Measurements from ENCODE around the gene NDUFS7. TPM values are rescaled to one million over a fixed set of nuclear protein-coding genes. Genes with fewer than 3 reads are reported as not detected.

The NDUFS7 gene
- total and polyA plus RNA-seq, 9 of the 15 experiments (the other 6 are each of a cell fraction or from before 2014, with no cell fraction given) = 6.0 to 271 (median 60.6) TPM

DNA sequence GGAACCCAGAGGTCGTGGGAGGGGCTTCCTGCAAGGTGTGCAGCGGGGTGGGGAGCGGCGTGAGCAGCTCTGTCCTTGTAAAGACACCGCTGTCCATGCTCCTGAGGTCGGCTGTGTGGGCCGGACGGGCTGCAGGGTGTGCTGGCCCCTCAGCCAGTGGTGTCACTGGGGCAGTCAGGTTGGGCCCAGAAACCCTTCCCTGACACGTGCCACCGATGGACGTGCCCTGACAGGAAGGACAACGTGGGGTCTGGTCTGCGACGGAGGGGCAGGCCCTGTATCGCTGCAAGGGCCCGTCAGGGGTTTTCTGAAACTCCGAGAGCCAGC is 50.3 kb downstream of the NDUFS7 start:
- intact Hi-C loops (cut with micrococcal nuclease) = no loop called here
- FAIRE-seq = no peak

DNA sequence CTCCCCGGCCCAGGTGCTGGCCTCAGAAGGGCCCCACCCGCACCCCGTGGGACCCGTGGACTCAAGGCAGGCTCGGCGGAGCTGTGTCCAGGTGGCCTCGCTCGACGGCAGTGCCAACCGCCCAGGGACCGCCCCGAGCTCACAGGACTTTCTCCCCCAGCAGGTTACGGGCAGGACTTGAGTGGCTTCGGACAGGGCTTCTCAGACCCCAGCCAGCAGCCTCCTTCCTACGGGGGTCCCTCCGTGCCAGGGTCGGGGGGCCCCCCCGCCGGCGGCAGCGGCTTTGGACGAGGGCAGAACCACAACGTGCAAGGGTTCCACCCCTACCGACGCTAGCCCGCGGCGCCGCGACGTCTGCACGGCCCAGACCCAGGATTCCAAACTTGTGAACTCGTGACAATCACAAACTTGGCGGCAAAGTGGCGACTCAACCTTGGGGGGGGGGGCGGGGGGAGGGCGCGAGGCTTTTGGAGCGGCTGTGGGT is 50.9 kb downstream of the NDUFS7 start:
- peak in 2 of 4 experiments; percentile 14 to 54 for DNase-seq (ENCODE audit: extremely low read depth in 1 of 4, low spot score in 3 of 4)
- POLR2A ChIA-PET = interaction anchor here (0.6 to 7.0 kb wide), 5 partner anchors 19 to 343 kb away, joined by 3 to 52 read pairs (median 3); no protein-coding TSS in a partner anchor
- WGBS (ENCODE audit: insufficient coverage, low coverage, missing lambda C conversion rate) = 57% methylated on average over 24 of the region's 39 CpGs
- CTCF ChIA-PET (ENCODE audit: low intra/inter-chr PET ratio) = no interaction called here
- H3K27ac ChIP-seq (ENCODE audit: extremely low read depth, low read depth, low read length) = peak overlapping the region; percentile 71; the same call in 1 of the 3 replicates
- no peak overlapping the region for H3K4me2 ChIP-seq (ENCODE audit: insufficient read depth, low read length)
- no peaks in the 10 kb centered on the region for H3K27me3 ChIP-seq (ENCODE audit: control insufficient read depth in 2 of 2, insufficient read depth in 2 of 2, low read length in 2 of 2)
- H3K4me3 ChIP-seq = no peak overlapping the region
- H4K20me1 ChIP-seq (replicated peaks; ENCODE audit: control insufficient read depth, insufficient read depth, low read length) = peaks cover 27% of the 10 kb centered on the region
- H3K4me1 ChIP-seq (replicated peaks in 1 of 2; ENCODE audit: control insufficient read depth in 2 of 2, insufficient read depth in 2 of 2, low read length in 2 of 2) = peaks cover 15 to 78% of the 10 kb centered on the region in 2 experiments; a peak in 4 of 5 replicates
- FAIRE-seq = no peak
- H3K79me2 ChIP-seq (ENCODE audit: control insufficient read depth, insufficient read depth, low read length) = peaks cover 26% of the 10 kb centered on the region
- H3K9me3 ChIP-seq (replicated peaks; ENCODE audit: control insufficient read depth, insufficient read depth, low read depth, low read length) = no peaks in the 10 kb centered on the region
- intact Hi-C loops (cut with micrococcal nuclease) (no loop called here), in situ Hi-C loops (cut with MboI) (no loop called here)
- peaks cover 3% of the 10 kb centered on the region for H3K9me1 ChIP-seq (ENCODE audit: control insufficient read depth, insufficient read depth, low read length)
- BruUV-seq (replicated peaks) = no TSS peak
- H3K36me3 ChIP-seq (ENCODE audit: control insufficient read depth, insufficient read depth, low read length) = peaks cover 61% of the 10 kb centered on the region; the same call in 2 of the 3 replicates
- H3K9ac ChIP-seq (ENCODE audit: insufficient read depth in 1 of 2, low read depth in 2 of 2, low read length in 2 of 2) = peak overlapping the region in 1 of 2 experiments; percentile 78; a peak in 2 of 4 replicates
- ATAC-seq = no peak
- H2AFZ ChIP-seq (ENCODE audit: low read depth, low read length) = no peak overlapping the region
- peak; percentile 67; the same call in 1 of the 2 replicates for TF ChIP-seq POLR2G (IDR thresholded peaks at IDR 0.05; ENCODE audit: low read depth, low read length)
- peak; percentile 39 for TF ChIP-seq PRPF4 (IDR thresholded peaks at IDR 0.05; ENCODE audit: insufficient read depth, low read depth, low read length, poor library complexity, severe bottlenecking)
- TF ChIP-seq ARID2 (IDR thresholded peaks at IDR 0.05) = no peak
- TF ChIP-seq, protein P1, sequence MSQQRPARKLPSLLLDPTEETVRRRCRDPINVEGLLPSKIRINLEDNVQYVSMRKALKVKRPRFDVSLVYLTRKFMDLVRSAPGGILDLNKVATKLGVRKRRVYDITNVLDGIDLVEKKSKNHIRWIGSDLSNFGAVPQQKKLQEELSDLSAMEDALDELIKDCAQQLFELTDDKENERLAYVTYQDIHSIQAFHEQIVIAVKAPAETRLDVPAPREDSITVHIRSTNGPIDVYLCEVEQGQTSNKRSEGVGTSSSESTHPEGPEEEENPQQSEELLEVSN (IDR thresholded peaks at IDR 0.05; ENCODE audit: borderline replicate concordance in 1 of 2, extremely low read depth in 1 of 2, insufficient read depth in 1 of 2, insufficient read length in 1 of 2, low read depth in 1 of 2, low read length in 1 of 2, poor library complexity in 1 of 2, severe bottlenecking in 1 of 2) = peak; percentile 63 to 90
- no peak for TF ChIP-seq SMARCE1 (IDR thresholded peaks at IDR 0.05)
- TF ChIP-seq MEIS2 (IDR thresholded peaks at IDR 0.05; ENCODE audit: partially characterized antibody) = no peak
- TF ChIP-seq, protein P2, sequence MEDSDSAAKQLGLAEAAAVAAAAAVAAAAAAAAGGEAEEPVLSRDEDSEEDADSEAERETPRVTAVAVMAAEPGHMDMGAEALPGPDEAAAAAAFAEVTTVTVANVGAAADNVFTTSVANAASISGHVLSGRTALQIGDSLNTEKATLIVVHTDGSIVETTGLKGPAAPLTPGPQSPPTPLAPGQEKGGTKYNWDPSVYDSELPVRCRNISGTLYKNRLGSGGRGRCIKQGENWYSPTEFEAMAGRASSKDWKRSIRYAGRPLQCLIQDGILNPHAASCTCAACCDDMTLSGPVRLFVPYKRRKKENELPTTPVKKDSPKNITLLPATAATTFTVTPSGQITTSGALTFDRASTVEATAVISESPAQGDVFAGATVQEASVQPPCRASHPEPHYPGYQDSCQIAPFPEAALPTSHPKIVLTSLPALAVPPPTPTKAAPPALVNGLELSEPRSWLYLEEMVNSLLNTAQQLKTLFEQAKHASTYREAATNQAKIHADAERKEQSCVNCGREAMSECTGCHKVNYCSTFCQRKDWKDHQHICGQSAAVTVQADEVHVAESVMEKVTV (CRISPR knock-in tag; IDR thresholded peaks at IDR 0.05) = no peak
- 0 out of 2 replicates have a peak, but pooled peaks have one; percentile 41 for TF ChIP-seq HNRNPL (IDR thresholded peaks at IDR 0.05; ENCODE audit: low read depth, low read length)

More for the DNA sequence above, 50.3 kb downstream of the NDUFS7 start:
- H2AFZ ChIP-seq (ENCODE audit: low read depth, low read length) = no peak overlapping the region
- H3K4me1 ChIP-seq (replicated peaks in 1 of 2; ENCODE audit: control insufficient read depth in 2 of 2, insufficient read depth in 2 of 2, low read length in 2 of 2) = peaks cover 15 to 80% of the 10 kb centered on the region in 2 experiments; a peak in 4 of 5 replicates
- CTCF ChIA-PET (ENCODE audit: low intra/inter-chr PET ratio) = no interaction called here
- DNase-seq (ENCODE audit: extremely low read depth in 1 of 4, low spot score in 3 of 4) (no peak), ATAC-seq (no peak)
- BruUV-seq (replicated peaks) = no TSS peak
- in situ Hi-C loops (cut with MboI) = no loop called here
- peak overlapping the region in 1 of 2 experiments; percentile 78; a peak in 2 of 4 replicates for H3K9ac ChIP-seq (ENCODE audit: insufficient read depth in 1 of 2, low read depth in 2 of 2, low read length in 2 of 2)
- no peaks in the 10 kb centered on the region for H3K9me3 ChIP-seq (replicated peaks; ENCODE audit: control insufficient read depth, insufficient read depth, low read depth, low read length)
- H3K4me3 ChIP-seq = no peak overlapping the region
- TF ChIP-seq, protein P3, sequence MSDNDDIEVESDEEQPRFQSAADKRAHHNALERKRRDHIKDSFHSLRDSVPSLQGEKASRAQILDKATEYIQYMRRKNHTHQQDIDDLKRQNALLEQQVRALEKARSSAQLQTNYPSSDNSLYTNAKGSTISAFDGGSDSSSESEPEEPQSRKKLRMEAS (CRISPR knock-in tag; IDR thresholded peaks at IDR 0.05) = peak; percentile 18; the same call in 1 of the 2 replicates
- TF ChIP-seq RBM14 (IDR thresholded peaks at IDR 0.05; ENCODE audit: borderline replicate concordance, insufficient read depth, low read depth, low read length) (no peak), TCF3 (CRISPR knock-in tag; IDR thresholded peaks at IDR 0.05) (no peak)
- POLR2A ChIA-PET = interaction anchor here (0.6 to 7.0 kb wide), 3 partner anchors 11 to 132 kb away, joined by 4 to 52 read pairs (median 5); no protein-coding TSS in a partner anchor
- H3K27me3 ChIP-seq (ENCODE audit: control insufficient read depth in 2 of 2, insufficient read depth in 2 of 2, low read length in 2 of 2) = no peaks in the 10 kb centered on the region
- peaks cover 3% of the 10 kb centered on the region for H3K9me1 ChIP-seq (ENCODE audit: control insufficient read depth, insufficient read depth, low read length)
- 95% methylated on average over 16 of the region's 17 CpGs for WGBS (ENCODE audit: insufficient coverage, low coverage, missing lambda C conversion rate)
- H3K4me2 ChIP-seq (ENCODE audit: insufficient read depth, low read length) = no peak overlapping the region
- peaks cover 62% of the 10 kb centered on the region; the same call in 2 of the 3 replicates for H3K36me3 ChIP-seq (ENCODE audit: control insufficient read depth, insufficient read depth, low read length)
- H3K27ac ChIP-seq (ENCODE audit: extremely low read depth, low read depth, low read length) = peak overlapping the region; percentile 71; the same call in 1 of the 3 replicates
- peaks cover 21% of the 10 kb centered on the region for H4K20me1 ChIP-seq (replicated peaks; ENCODE audit: control insufficient read depth, insufficient read depth, low read length)
- peaks cover 21% of the 10 kb centered on the region for H3K79me2 ChIP-seq (ENCODE audit: control insufficient read depth, insufficient read depth, low read length)
